Measurements from ENCODE around the gene AHCYL2. TPM values are rescaled to one million over a fixed set of nuclear protein-coding genes. Genes with fewer than 3 reads are reported as not detected.
"Not testable (repeated sequence)": the region's sequence is repeated elsewhere in the genome, so short reads cannot be mapped to it uniquely, and the experiment has no call there.

The AHCYL2 gene
- total and polyA plus RNA-seq, 2 experiments from 2014 or later, result 1.9 to 8.9 TPM

- no peak overlapping the region for H3K9ac ChIP-seq
- no peaks in the 10 kb centered on the region for H3K79me2 ChIP-seq (ENCODE audit: insufficient read depth)
- no peak overlapping the region for H3K27ac ChIP-seq
- H3F3A ChIP-seq (ENCODE audit: insufficient read depth), result no peaks in the 10 kb centered on the region
- peaks cover 9% of the 10 kb centered on the region for H3K4me1 ChIP-seq (ENCODE audit: insufficient read depth)
- no peaks in the 10 kb centered on the region for H3K36me3 ChIP-seq (ENCODE audit: low read depth)
- DNase-seq, result no peak
- H3K27me3 ChIP-seq (replicated peaks; ENCODE audit: insufficient read depth), result no peaks in the 10 kb centered on the region
- no peak for TF ChIP-seq EZH2phosphoT487 (IDR thresholded peaks at IDR 0.05; ENCODE audit: insufficient read depth, low read depth)
- no peak for TF ChIP-seq EZH2 (IDR thresholded peaks at IDR 0.05; ENCODE audit: insufficient read depth, poor library complexity, severe bottlenecking)
- WGBS, 2 experiments (ENCODE audit: low coverage in 1 of 2, low lambda C conversion rate in 2 of 2, missing lambda C conversion rate in 2 of 2), result 73 to 82% methylated on average over 2 of the region's 2 CpGs
- no peak overlapping the region for H3K4me3 ChIP-seq
- no peaks in the 10 kb centered on the region for H3K9me3 ChIP-seq (ENCODE audit: low read depth)
- in situ Hi-C loops (cut with MboI), result no loop called here
- no peak overlapping the region for H2AFZ ChIP-seq
- H3K4me2 ChIP-seq (ENCODE audit: unreplicated experiment), result no peak overlapping the region
- no peaks in the 10 kb centered on the region for H3K9me2 ChIP-seq (ENCODE audit: insufficient read depth)
- no peaks in the 10 kb centered on the region for H4K20me1 ChIP-seq (ENCODE audit: insufficient read depth)
Observed at GRCh38 chr7:129443612-129444011, 218.8 kb downstream of the AHCYL2 start.

GRCh38 chr7:129444776-129445175 lies 219.9 kb downstream of the AHCYL2 start:
- H3F3A ChIP-seq (ENCODE audit: insufficient read depth); H4K20me1 ChIP-seq (ENCODE audit: insufficient read depth); H3K27ac ChIP-seq; DNase-seq; H3K36me3 ChIP-seq (ENCODE audit: low read depth); H3K79me2 ChIP-seq (ENCODE audit: insufficient read depth); H3K9ac ChIP-seq; H3K4me1 ChIP-seq (ENCODE audit: insufficient read depth); H3K4me2 ChIP-seq (ENCODE audit: unreplicated experiment); H3K4me3 ChIP-seq; H3K27me3 ChIP-seq (replicated peaks; ENCODE audit: insufficient read depth); H3K9me2 ChIP-seq (ENCODE audit: insufficient read depth); in situ Hi-C loops (cut with MboI); H2AFZ ChIP-seq; H3K9me3 ChIP-seq (ENCODE audit: low read depth): not testable (repeated sequence)
- 95 to 97% methylated on average over 5 of the region's 5 CpGs for WGBS, 2 experiments (ENCODE audit: low coverage in 1 of 2, low lambda C conversion rate in 2 of 2, missing lambda C conversion rate in 2 of 2)

- H3K27ac ChIP-seq; H3K27me3 ChIP-seq (replicated peaks; ENCODE audit: insufficient read depth); in situ Hi-C loops (cut with MboI); H3K9ac ChIP-seq; H3K4me1 ChIP-seq (ENCODE audit: insufficient read depth); H3K79me2 ChIP-seq (ENCODE audit: insufficient read depth); H3K9me2 ChIP-seq (ENCODE audit: insufficient read depth); H4K20me1 ChIP-seq (ENCODE audit: insufficient read depth); H3K4me2 ChIP-seq (ENCODE audit: unreplicated experiment); H3K4me3 ChIP-seq; H3F3A ChIP-seq (ENCODE audit: insufficient read depth); H2AFZ ChIP-seq; H3K36me3 ChIP-seq (ENCODE audit: low read depth); H3K9me3 ChIP-seq (ENCODE audit: low read depth): not testable (repeated sequence)
- WGBS, 2 experiments (ENCODE audit: low coverage in 1 of 2, low lambda C conversion rate in 2 of 2, missing lambda C conversion rate in 2 of 2), result 28 to 32% methylated on average over 2 of the region's 2 CpGs
- peak; percentile 40 for DNase-seq
Observed at GRCh38 chr7:129446925-129447324, 222.1 kb downstream of the AHCYL2 start.

- 94 to 98% methylated on average over 6 of the region's 6 CpGs for WGBS, 2 experiments (ENCODE audit: low coverage in 1 of 2, low lambda C conversion rate in 2 of 2, missing lambda C conversion rate in 2 of 2)
- in situ Hi-C loops (cut with MboI); H3K9me2 ChIP-seq (ENCODE audit: insufficient read depth): not testable (repeated sequence)
Observed at GRCh38 chr7:129447445-129447844, 222.6 kb downstream of the AHCYL2 start.

GRCh38 chr7:129448608-129449007 lies 223.8 kb downstream of the AHCYL2 start:
- H3K4me3 ChIP-seq; H3F3A ChIP-seq (ENCODE audit: insufficient read depth); H3K9ac ChIP-seq; H4K20me1 ChIP-seq (ENCODE audit: insufficient read depth); H3K79me2 ChIP-seq (ENCODE audit: insufficient read depth); DNase-seq; H3K36me3 ChIP-seq (ENCODE audit: low read depth); H3K27ac ChIP-seq; in situ Hi-C loops (cut with MboI); H3K27me3 ChIP-seq (replicated peaks; ENCODE audit: insufficient read depth); H3K4me2 ChIP-seq (ENCODE audit: unreplicated experiment); H3K9me2 ChIP-seq (ENCODE audit: insufficient read depth); H3K4me1 ChIP-seq (ENCODE audit: insufficient read depth); H2AFZ ChIP-seq; H3K9me3 ChIP-seq (ENCODE audit: low read depth): not testable (repeated sequence)
- 88 to 93% methylated on average over 2 of the region's 2 CpGs for WGBS, 2 experiments (ENCODE audit: low coverage in 1 of 2, low lambda C conversion rate in 2 of 2, missing lambda C conversion rate in 2 of 2)

More at GRCh38 chr7:129447445-129447844, 222.6 kb downstream of the AHCYL2 start:
- H3K4me2 ChIP-seq (ENCODE audit: unreplicated experiment); H4K20me1 ChIP-seq (ENCODE audit: insufficient read depth); H3K9ac ChIP-seq; H3K4me3 ChIP-seq; DNase-seq; H3F3A ChIP-seq (ENCODE audit: insufficient read depth); H3K9me3 ChIP-seq (ENCODE audit: low read depth); H3K79me2 ChIP-seq (ENCODE audit: insufficient read depth); H3K4me1 ChIP-seq (ENCODE audit: insufficient read depth); H3K27ac ChIP-seq; H2AFZ ChIP-seq; H3K36me3 ChIP-seq (ENCODE audit: low read depth); H3K27me3 ChIP-seq (replicated peaks; ENCODE audit: insufficient read depth): not testable (repeated sequence)

Data from GM23248 (cell line).